K562 (cell line): Measurements from ENCODE around the gene TULP1. TPM values are rescaled to one million over a fixed set of nuclear protein-coding genes. Genes with fewer than 3 reads are reported as not detected.

Source experiments
- ARID3A ChIP-seq: IDR thresholded peaks from 2 replicates; pipeline ENCODE4 v1.6.1; 2012; ENCODE audit warnings: low read depth, low read length, improper control_type of control experiment, borderline replicate concordance
- CBX3 ChIP-seq, 2 experiments: IDR thresholded peaks; 1 replicate in 1 of 2; 2 replicates in 1 of 2; pipeline ENCODE4 v1.6.1; 2012; ENCODE audit warnings: inconsistent platforms in 2 of 2, low read length in 2 of 2, borderline replicate concordance in 1 of 2, control low read depth in 1 of 2
- E2F3 ChIP-seq: fragments of 250-450 bp; sonication (Bioruptor Pico); IDR thresholded peaks from 2 replicates; pipeline ENCODE4 v1.4.0; 2020; ENCODE audit warnings: mild to moderate bottlenecking
- E2F6 ChIP-seq, 2 experiments: IDR thresholded peaks; 2 replicates each; pipeline ENCODE4 v1.6.1; 2011; ENCODE audit warnings: borderline replicate concordance in 1 of 2, control low read depth in 1 of 2, low read depth in 1 of 2, low read length in 1 of 2, mild to moderate bottlenecking in 1 of 2, mixed read lengths in 1 of 2, moderate library complexity in 1 of 2; ENCODE audit not compliant: insufficient read depth in 1 of 2, insufficient read length in 1 of 2, poor library complexity in 1 of 2, severe bottlenecking in 1 of 2; ENCODE audit errors: extremely low read depth in 1 of 2
- HDAC1 ChIP-seq, 2 experiments: fragments of 450-650 bp; IDR thresholded peaks; 2 replicates each; pipeline ENCODE4 v1.6.1; 2016 to 2017; ENCODE audit warnings: inconsistent platforms in 1 of 2, mild to moderate bottlenecking in 1 of 2, moderate library complexity in 1 of 2
- HIVEP1 ChIP-seq: fragments of 250-450 bp; sonication (Bioruptor Pico); IDR thresholded peaks from 2 replicates; pipeline ENCODE4 v1.4.0; 2020; ENCODE audit warnings: mild to moderate bottlenecking
- HMBOX1 ChIP-seq: sonication (generic); IDR thresholded peaks from 2 replicates; pipeline ENCODE4 v1.6.1; 2016
- KAT7 ChIP-seq: sonication (generic); formaldehyde crosslinking; IDR thresholded peaks from 2 replicates; pipeline ENCODE4 v1.8.0; 2022; ENCODE audit warnings: missing genetic modification reagents, mild to moderate bottlenecking, borderline replicate concordance
- NFYB ChIP-seq: IDR thresholded peaks from 2 replicates; pipeline ENCODE4 v1.6.1; 2011; ENCODE audit warnings: mild to moderate bottlenecking, moderate library complexity; ENCODE audit not compliant: insufficient read length; ENCODE audit errors: extremely low read depth
- RBM17 ChIP-seq: fragments of 200-400 bp; formaldehyde crosslinking; IDR thresholded peaks from 2 replicates; pipeline ENCODE4 v1.6.1; 2017; ENCODE audit warnings: low read depth, mild to moderate bottlenecking, low read length, borderline replicate concordance
- RBM39 ChIP-seq: fragments of 200-400 bp; formaldehyde crosslinking; optimal IDR thresholded peaks from 2 replicates; pipeline ENCODE3; 2018; ENCODE audit warnings: low read depth, low read length
- RHOXF2B ChIP-seq: fragments of 250-450 bp; sonication (Bioruptor Pico); conservative IDR thresholded peaks from 2 replicates; pipeline ENCODE4 v1.5.1; 2021
- RNF2 ChIP-seq: sonication (generic); IDR thresholded peaks from 2 replicates; pipeline ENCODE4 v1.6.1; 2016
- SRSF9 ChIP-seq: fragments of 200-400 bp; formaldehyde crosslinking; IDR thresholded peaks from 2 replicates; pipeline ENCODE4 v1.6.1; 2017; ENCODE audit warnings: low read depth, low read length, borderline replicate concordance
- TFAM ChIP-seq: fragments of 250-450 bp; sonication (Bioruptor Pico); conservative IDR thresholded peaks from 2 replicates; pipeline ENCODE4 v1.5.0; 2021; ENCODE audit warnings: mild to moderate bottlenecking, moderate library complexity
- ZFP1 ChIP-seq: fragments of 450-650 bp; formaldehyde crosslinking; IDR thresholded peaks from 2 replicates; pipeline ENCODE4 v1.4.0; 2020; ENCODE audit warnings: mild to moderate bottlenecking, mixed read lengths
- ZNF121 ChIP-seq: sonication (generic); formaldehyde crosslinking; conservative IDR thresholded peaks from 2 replicates; pipeline ENCODE4 v1.8.0; 2022; ENCODE audit warnings: missing genetic modification reagents
- ZNF174 ChIP-seq: fragments of 250-450 bp; sonication (Bioruptor Pico); IDR thresholded peaks from 2 replicates; pipeline ENCODE4 v1.4.0; 2020; ENCODE audit warnings: mild to moderate bottlenecking
- ZNF324 ChIP-seq: fragments of 250-450 bp; sonication (Bioruptor Pico); IDR thresholded peaks from 2 replicates; pipeline ENCODE4 v1.4.0; 2020; ENCODE audit warnings: mild to moderate bottlenecking
- ZNF511 ChIP-seq: sonication (generic); formaldehyde crosslinking; IDR thresholded peaks from 2 replicates; pipeline ENCODE4 v1.8.0; 2022; ENCODE audit warnings: mild to moderate bottlenecking, missing genetic modification reagents
- ZNF512 ChIP-seq: IDR thresholded peaks from 2 replicates; pipeline ENCODE4 v1.6.1; 2016; ENCODE audit warnings: missing genetic modification characterization, missing compliant biosample characterization
- polyA plus RNA-seq, 8 experiments: library from polyadenylated mRNA; depleted of rRNA in 4 of 8; stranded (reverse) in 5 of 8; unstranded in 3 of 8; fragments of >200 nt; fragmentation: Nextera tagmentation in 2 of 8; fragmentation: Illumina TruSeq in 1 of 8; extraction: Ambion mirVana in 2 of 8; extraction: Trizol in 1 of 8; gene quantifications; 2 replicates each; pipeline versions ENCODE4 v1.2.1 to v1.2.3, GENCODE V29; 2011 to 2014; ENCODE audit warnings: inconsistent platforms in 1 of 8, missing spikeins in 1 of 8
- total RNA-seq, 7 experiments: library from RNA; depleted of rRNA in 6 of 7; stranded (reverse); fragments of >200 nt in 6 of 7; fragmentation: Illumina TruSeq in 2 of 7; extraction: Trizol in 2 of 7; gene quantifications; 2 replicates each; pipeline versions ENCODE4 v1.2.1 to v1.2.3, GENCODE V29; 2011 to 2021; ENCODE audit warnings: low replicate concordance in 1 of 7

TULP1 gene
- total and polyA plus RNA-seq, 9 of the 15 experiments (the other 6 are each of a cell fraction or from before 2014, with no cell fraction given): 0.06 to 0.17 (median 0.09) TPM; not detected in 6

GRCh38 chr6:35452183-35453090 lies 60.3 kb downstream of the TULP1 start, which contains the start of gene FANCE (continued):
- TF ChIP-seq ZNF512 (tag) (no peak), CBX3 (IDR thresholded peaks at IDR 0.05; ENCODE audit: borderline replicate concordance in 1 of 2, low read length in 2 of 2) (no peak; a peak in 1 of 3 replicates), HMBOX1 (no peak), RHOXF2B (CRISPR knock-in tag) (no peak), TFAM (no peak), RNF2 (peak; percentile 53; the same call in 1 of the 2 replicates), ARID3A (no peak), ZFP1 (CRISPR knock-in tag) (no peak), E2F3 (peak; percentile 97), E2F6 (IDR thresholded peaks at IDR 0.05; ENCODE audit: borderline replicate concordance in 1 of 2, extremely low read depth in 1 of 2, insufficient read depth in 1 of 2, insufficient read length in 1 of 2, low read depth in 1 of 2, low read length in 1 of 2, poor library complexity in 1 of 2, severe bottlenecking in 1 of 2) (peak; percentile 89 to 97), HDAC1 (IDR thresholded peaks at IDR 0.05) (peak in 1 of 2 experiments; percentile 93; a peak in 2 of 4 replicates), HIVEP1 (CRISPR knock-in tag) (no peak), ZNF324 (CRISPR knock-in tag) (no peak), ZNF121 (CRISPR knock-in tag) (no peak), ZNF174 (CRISPR knock-in tag) (no peak), ZNF511 (CRISPR knock-in tag) (no peak), RBM39 (no peak), SRSF9 (no peak), RBM17 (no peak), NFYB (no peak), KAT7 (CRISPR knock-in tag) (0 out of 2 replicates have a peak, but pooled peaks have one; percentile 11)
